LNCAP (cell line): ENCODE data around the gene CSTF3.

Experiments
- CTCF ChIP-seq: fragments of 450-650 bp; IDR thresholded peaks from 2 replicates; pipeline ENCODE4 v1.5.1; 2017; ENCODE audit warnings: mild to moderate bottlenecking

Gene CSTF3

GRCh38 chr11:33172345-33172744, 11.1 kb upstream of the CSTF3 start:
- TF ChIP-seq CTCF: no peak

GRCh38 chr11:33171251-33171650, 10.0 kb upstream of the CSTF3 start:
- TF ChIP-seq CTCF: no peak

GRCh38 chr11:33168709-33169200, 7.5 kb upstream of the CSTF3 start:
- no peak for TF ChIP-seq CTCF

- TF ChIP-seq CTCF: no peak
Measured at GRCh38 chr11:33162831-33163230, 1.6 kb upstream of the CSTF3 start.

- no peak for TF ChIP-seq CTCF
Measured at GRCh38 chr11:33160587-33160986, 693 bp downstream of the CSTF3 start.

- TF ChIP-seq CTCF: no peak
Measured at GRCh38 chr11:33160136-33160535, 1.1 kb downstream of the CSTF3 start.

- no peak for TF ChIP-seq CTCF
Measured at GRCh38 chr11:33158596-33159275, 2.5 kb downstream of the CSTF3 start.
